HG03103 (cell line): ENCODE data around the gene PLA2G6.
"Not testable (repeated sequence)": the region's sequence is repeated elsewhere in the genome, so short reads cannot be mapped to it uniquely, and the experiment has no call there.

Source experiments
- ATAC-seq: cut with Tn5 transposase; IDR thresholded peaks from one replicate; pipeline ENCODE4 v1.9.1; 2021; ENCODE audit warnings: low read depth; ENCODE audit not compliant: unreplicated experiment

The PLA2G6 gene

DNA sequence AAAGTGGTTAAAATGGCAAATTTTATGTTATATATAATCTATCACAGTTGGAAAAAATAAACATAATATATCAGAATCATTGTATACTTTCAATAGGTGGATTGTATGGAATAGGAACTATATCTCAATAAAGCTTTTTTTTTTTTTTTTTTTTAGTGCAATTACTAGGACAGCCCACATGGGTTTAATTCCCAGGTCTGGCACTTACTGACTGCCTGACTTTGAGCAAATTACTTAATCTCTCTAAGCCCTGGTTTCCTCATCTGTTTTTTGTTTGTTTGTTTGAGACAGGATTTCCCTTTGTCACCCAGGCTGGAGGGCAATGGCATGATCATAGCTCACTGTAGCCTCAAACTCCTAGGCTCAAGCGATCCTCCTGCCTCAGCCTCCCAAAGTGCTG is 45.0 kb downstream of the PLA2G6 start:
- ATAC-seq, result no peak

DNA sequence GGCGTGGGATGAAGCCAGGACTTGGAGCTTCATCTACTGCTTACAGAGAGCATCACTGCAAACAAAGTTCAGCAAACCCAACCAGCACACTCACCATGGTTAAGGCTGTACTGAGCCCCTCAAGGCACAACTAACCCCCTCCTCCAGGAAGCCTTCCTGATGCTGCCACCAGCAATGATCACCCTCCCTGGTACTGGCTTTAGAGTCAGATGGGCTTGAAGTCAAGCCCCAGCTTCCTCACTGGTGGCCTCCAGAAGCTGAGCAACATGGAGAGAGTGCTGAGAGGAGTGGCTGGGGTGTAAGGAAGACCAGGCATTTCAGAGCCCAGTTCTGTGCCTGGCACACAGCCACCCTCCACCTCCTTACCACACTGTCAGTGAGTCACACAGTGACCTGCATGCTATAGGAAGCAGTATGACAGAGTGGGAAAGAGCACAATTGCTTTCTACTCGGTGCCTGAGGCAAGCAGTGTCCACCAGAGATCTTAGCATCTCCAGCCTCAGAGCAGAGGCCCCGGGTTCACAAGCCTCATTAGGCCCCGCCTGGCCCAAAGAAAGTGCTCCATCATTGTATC is 46.4 kb downstream of the PLA2G6 start:
- no peak for ATAC-seq

- ATAC-seq, result no peak
Measured at GRCh38 chr22:38133331-38133730, 48.3 kb downstream of the PLA2G6 start.

GRCh38 chr22:38132794-38133193 is 48.8 kb downstream of the PLA2G6 start:
- no peak for ATAC-seq

DNA sequence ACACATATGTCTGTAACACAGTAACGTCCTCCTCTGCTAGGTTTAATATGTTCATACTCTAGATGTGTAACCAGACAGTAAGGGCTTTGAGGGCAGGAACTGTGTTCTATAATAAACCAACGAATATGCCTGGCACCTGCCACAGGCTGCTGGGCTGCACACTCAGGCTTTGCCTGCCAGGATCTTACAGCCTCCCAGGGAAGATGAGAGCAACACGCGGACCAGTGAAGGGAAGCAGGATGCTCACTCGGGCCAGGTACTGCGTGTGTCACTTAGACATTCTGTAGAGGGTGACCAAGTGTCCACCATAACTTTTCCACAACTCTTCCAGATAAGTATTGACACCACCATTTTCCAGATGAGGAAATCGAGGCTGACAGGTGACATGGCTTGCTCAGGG is 49.5 kb downstream of the PLA2G6 start:
- ATAC-seq, result no peak

DNA sequence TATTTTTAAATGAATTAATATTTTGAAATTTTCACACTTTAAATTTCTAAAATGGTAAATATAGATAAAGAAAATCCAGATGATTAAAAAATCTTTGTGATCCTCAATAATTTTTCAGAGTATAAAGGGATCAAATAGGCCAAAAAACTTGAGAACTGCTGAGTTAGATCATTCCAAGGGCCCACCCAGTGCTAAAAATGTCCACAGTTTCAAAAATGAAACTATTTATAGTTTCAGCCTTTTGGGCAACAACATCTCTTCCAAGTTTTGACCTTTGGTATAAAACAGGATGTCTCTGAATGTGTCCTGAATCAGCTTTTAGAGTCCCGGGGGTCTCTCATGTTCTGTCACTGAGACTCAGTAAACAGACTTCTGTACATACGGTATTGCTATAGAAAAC is 50.2 kb downstream of the PLA2G6 start:
- ATAC-seq, result no peak

DNA sequence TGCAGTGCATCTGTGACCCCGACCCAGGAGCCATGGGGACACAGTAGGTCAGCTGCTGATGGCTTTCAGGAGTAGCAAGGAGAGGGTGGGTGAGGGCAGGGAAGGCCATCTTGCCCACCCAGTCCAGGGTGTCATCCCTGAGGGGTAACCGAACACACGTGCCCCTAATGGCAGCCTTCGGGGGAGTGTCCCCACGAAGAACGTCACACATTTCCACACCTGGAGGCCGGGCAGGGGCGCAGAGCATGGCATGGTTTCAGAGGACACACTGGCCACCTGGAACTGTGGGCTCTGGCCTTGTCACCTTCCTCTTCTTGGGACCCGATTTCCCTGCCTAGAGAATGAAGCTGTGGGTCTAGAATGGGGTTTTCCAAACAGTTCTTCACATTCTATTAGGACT is 51.8 kb downstream of the PLA2G6 start:
- ATAC-seq, result no peak

GRCh38 chr22:38129021-38129420 is 52.6 kb downstream of the PLA2G6 start:
- ATAC-seq, result no peak

GRCh38 chr22:38127869-38128268 is 53.8 kb downstream of the PLA2G6 start:
- no peak for ATAC-seq

GRCh38 chr22:38126928-38127668 is 54.5 kb downstream of the PLA2G6 start:
- ATAC-seq, result no peak

GRCh38 chr22:38125751-38126201 is 55.9 kb downstream of the PLA2G6 start:
- ATAC-seq, result no peak

GRCh38 chr22:38125038-38125610 is 56.5 kb downstream of the PLA2G6 start:
- no peak for ATAC-seq

DNA sequence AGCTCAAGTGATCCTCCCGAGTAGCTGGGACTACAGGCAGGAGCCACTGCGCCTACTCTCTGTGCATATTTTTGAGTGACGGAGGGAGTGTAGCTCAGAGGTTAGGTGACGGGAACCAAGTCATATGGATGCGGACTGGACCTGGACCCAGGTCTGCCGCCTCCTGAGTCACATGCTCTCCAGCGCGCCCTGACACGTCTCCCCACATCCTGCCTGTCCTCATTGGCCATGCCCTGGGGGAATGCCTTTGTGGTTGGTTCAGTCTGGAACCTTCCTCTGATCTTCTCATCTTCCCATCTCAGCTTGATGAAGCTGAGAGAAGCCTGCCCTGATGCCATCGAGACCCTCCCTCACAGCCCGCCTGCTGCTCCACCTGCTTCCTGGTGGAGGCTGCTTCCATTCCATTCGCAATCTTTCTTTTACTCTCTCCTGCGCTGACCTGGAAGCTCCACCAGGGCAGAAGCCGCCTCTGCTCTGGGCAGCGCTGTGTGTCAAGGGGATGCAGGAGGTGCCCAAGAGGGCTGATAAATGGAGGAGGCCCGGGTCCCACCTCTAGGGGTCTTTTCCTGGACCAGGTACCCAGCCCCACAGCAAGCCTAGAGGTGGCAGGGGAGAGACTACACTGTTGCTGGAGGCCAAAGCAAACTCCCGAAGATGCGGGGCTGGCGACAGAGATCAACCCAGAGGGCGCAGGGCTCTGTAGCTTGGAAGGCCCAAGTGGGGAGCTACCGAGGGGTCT is 57.2 kb downstream of the PLA2G6 start:
- ATAC-seq, result no peak

DNA sequence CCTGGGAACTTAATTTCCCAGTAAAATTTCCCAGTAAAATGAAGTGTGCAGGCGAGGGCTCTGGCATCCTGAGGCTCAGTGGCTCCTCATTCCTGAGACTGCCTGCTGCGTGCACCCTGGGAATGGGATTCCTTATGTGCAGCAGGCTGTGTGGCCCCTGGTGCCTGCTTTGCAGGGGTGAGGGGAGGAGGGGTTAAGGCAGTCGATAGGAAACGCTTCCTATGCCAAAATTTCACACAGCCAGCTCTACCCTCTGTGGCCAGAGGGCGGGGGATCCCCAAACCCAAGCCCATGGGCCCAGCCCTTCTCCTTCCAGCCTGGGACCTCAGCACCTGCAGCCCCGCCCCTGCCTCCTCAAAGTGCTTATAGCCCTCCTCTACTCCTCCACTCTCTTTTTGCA is 59.0 kb downstream of the PLA2G6 start:
- ATAC-seq, result no peak

DNA sequence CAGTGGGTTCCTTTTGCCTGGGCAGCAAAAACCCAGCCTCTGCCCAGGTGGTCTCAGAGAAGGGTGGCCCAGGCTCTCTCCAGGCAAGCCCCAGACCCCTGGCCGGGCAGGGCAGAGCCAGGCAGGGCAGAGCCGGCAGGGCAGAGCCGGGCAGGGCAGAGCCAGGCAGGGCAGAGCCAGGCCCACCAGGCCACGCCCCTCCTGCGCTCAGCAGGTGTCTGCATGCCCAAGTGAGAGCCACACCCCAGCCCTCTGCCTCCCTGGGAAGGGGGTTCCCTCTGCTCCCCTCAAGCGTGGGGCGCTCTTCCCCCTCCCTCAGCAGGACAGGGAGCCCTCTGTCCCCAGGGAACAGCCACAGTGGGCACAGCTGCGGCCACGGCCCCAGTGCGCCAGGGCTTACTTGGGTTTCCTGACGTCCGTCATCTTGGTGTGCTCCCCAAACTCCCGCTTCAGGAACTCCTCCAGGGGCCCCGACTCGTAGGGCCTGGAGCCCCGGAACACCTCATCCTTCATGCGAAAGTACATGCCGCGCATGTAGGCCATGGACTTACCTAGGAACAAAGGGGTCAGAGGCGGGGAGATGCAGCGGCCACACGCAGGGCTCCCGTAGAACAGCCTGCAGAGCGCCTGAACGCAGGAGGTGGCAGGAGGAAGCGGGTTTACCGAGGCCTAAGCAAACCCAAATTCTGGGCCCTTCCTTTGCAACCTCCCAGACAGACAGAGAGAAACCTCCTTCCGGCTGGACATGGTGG is 61.1 kb downstream of the PLA2G6 start:
- no peak for ATAC-seq

DNA sequence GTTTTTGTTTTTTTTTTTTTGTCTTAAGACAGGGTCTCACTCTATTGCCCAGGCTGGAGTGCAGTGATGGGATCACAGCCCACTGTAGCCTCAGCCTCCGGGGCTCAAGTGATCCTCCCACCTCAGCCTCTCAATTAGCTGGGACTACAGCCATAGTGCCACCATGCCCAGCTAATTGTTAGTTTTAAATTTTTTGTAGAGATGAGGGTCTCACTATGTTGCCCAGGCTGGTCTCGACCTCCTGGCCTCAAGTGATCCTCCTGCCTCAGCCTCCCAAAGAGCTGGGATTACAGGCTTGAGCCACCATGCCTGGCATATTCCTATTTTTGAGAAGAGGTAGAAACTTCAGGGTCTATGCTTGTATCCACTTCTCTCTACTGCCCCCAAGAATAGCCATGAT is 62.9 kb downstream of the PLA2G6 start:
- ATAC-seq, result not testable (repeated sequence)

DNA sequence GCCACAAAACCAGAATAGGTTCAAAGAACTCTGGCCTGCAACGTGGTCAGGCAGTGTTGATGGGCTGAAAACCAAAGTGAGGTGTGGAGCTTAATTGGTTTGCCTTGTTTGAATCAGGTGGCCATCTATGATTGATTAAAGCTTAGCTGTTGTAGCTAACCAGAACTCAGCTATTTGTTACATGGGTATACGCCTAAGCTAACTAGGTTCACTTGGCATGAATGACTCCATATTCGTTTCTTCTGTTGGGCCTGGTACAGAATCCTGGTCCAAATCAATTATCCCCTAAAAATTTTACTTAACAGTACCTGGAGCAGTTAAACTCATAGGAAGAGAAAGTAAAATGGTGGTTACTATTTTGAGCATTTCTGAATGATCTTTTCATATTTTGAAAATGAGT is 63.4 kb downstream of the PLA2G6 start:
- no peak for ATAC-seq

GRCh38 chr22:38117556-38117955 is 64.1 kb downstream of the PLA2G6 start:
- ATAC-seq, result not testable (repeated sequence)

DNA sequence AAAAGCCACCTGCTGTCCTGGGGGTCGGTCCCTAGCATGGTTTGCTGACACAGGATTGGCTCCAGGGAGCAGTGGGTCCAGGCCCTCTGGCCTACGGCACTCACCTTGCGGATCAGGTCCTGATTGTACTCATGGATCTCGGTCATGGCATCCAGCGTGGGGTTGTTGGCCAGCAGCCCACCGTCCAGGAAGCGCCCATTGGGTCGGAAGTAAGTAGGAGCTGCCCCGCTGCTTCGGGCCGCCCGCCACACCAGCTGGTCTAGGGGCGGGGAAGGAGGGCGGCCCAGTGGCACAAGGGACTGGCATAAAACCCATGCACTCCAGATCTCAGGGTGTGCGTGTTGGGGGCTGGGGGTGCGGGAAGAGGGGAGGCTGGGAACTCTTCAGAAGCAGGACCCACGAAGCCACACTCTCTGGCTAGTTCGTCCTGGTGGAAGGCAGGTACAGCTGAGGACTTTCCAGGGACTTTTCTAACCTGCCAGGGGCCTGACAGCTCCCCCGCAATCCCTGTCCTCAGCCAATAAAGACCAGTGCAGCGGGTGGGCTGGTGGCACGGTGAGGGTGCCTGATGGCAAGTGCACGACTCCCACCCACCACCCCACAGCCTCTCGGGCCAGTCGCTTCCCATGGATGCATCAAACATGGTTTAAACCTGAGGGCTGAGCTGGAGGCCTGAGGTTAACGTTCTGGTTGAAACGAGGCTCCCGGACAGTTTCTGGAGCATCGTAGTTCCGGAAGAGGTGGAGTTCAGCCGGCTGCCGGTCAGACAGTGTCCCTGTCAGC is 66.0 kb downstream of the PLA2G6 start:
- ATAC-seq, result no peak
